PC-9 (cell line): ENCODE measurements around the gene NEB.

Source experiments
- EZH2 ChIP-seq: fragments of 200-600 bp; sonication (generic); IDR thresholded peaks from 2 replicates; pipeline ENCODE4 v1.8.0; 2017; ENCODE audit warnings: antibody characterized with exemption, low read depth
- TF ChIP-seq, protein P1 (sequence below): fragments of 200-600 bp; sonication (generic); conservative IDR thresholded peaks from 2 replicates; pipeline ENCODE4 v1.6.1; 2017; ENCODE audit warnings: mixed run types, antibody characterized with exemption, mild to moderate bottlenecking, moderate library complexity

DNA sequence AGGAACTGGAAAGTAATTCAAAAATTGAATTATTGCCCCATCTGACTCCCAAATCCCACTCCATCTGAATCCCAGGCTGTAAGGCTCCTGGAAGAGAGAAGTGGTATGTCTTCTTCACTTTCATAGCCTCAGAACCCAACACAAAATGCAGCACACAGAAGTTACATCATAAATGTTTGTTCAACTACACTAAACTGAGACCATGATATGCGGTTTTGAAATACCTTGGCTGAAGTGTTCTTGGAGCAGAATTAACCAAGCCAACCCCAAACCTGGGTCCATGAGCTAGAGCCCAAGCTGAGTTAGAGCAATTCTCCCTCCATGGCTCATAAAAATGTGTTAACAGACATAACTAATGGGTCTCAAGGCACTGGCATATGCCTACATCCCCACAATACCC, 23.3 kb downstream of the NEB start:
- TF ChIP-seq, protein P1, sequence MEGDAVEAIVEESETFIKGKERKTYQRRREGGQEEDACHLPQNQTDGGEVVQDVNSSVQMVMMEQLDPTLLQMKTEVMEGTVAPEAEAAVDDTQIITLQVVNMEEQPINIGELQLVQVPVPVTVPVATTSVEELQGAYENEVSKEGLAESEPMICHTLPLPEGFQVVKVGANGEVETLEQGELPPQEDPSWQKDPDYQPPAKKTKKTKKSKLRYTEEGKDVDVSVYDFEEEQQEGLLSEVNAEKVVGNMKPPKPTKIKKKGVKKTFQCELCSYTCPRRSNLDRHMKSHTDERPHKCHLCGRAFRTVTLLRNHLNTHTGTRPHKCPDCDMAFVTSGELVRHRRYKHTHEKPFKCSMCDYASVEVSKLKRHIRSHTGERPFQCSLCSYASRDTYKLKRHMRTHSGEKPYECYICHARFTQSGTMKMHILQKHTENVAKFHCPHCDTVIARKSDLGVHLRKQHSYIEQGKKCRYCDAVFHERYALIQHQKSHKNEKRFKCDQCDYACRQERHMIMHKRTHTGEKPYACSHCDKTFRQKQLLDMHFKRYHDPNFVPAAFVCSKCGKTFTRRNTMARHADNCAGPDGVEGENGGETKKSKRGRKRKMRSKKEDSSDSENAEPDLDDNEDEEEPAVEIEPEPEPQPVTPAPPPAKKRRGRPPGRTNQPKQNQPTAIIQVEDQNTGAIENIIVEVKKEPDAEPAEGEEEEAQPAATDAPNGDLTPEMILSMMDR = no peak
- no peak for TF ChIP-seq EZH2
